HL-60 (cell line): ENCODE data around the gene TFPI.

Experiments used
- DNase-seq, 2 experiments: peaks; one replicate each; pipeline ENCODE4 v3.0.0-alpha.2; 2010 to 2020; ENCODE audit warnings: low read depth in 1 of 2, low spot score in 1 of 2
- H3K27ac ChIP-seq: fragments of 250-450 bp; sonication (Bioruptor Pico); replicated peaks from 2 replicates; pipeline ENCODE4 v1.5.1; 2020; ENCODE audit warnings: mild to moderate bottlenecking, moderate library complexity
- H3K27me3 ChIP-seq: fragments of 250-450 bp; sonication (Bioruptor Pico); 2 replicates; pipeline ENCODE4 v1.5.1; 2021; ENCODE audit warnings: mild to moderate bottlenecking, moderate library complexity; ENCODE audit not compliant: insufficient read depth, poor library complexity, severe bottlenecking
- H3K4me3 ChIP-seq: replicated peaks from 2 replicates; pipeline ENCODE4 v1.5.1; 2011; ENCODE audit warnings: mild to moderate bottlenecking, control low read depth, low read length; ENCODE audit not compliant: insufficient read depth
- GABPA ChIP-seq: IDR thresholded peaks from 2 replicates; pipeline ENCODE4 v1.6.1; 2012; ENCODE audit warnings: low read depth
- POLR2AphosphoS5 ChIP-seq: IDR thresholded peaks from 2 replicates; pipeline ENCODE4 v1.6.1; 2012; ENCODE audit warnings: low read depth
- SPI1 ChIP-seq: IDR thresholded peaks from 2 replicates; pipeline ENCODE4 v1.6.1; 2012; ENCODE audit warnings: low read depth, mild to moderate bottlenecking, borderline replicate concordance
- TF ChIP-seq, protein P1 (sequence below): IDR thresholded peaks from one replicate; pipeline ENCODE4 v1.5.1; 2011; ENCODE audit warnings: low read length, control low read depth, inconsistent platforms; ENCODE audit not compliant: insufficient read depth
- TF ChIP-seq, protein P2 (sequence below): IDR thresholded peaks from 2 replicates; pipeline ENCODE4 v1.6.1; 2012; ENCODE audit warnings: low read depth; ENCODE audit not compliant: insufficient replicate concordance

The TFPI gene

DNA sequence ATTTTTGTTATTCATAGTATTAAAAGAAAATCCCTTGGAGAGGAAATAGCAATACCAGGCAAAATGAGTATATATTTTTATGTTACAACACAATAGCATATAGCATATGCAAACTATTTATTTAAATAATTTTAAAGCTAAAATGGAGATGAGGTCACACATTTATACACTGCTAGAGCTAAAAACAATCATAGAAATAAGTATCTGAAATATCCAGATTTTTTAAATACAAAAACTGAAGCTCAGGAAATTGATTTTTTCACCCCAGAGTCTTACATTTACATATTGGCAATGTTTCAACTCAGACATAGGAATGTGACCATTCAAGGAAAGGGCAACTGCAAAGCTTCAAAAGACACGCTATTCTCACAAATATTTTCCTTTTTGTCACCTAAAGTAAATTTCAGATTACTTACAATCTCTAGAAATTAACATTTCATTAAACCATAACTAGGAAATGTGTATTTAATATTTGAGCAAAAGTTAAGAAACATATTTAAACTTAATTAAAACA is 8.9 kb downstream of the TFPI start:
- Histone ChIP-seq H3K27me3 (no peaks in the 10 kb centered on the region), H3K4me3 (no peak overlapping the region), H3K27ac (no peak overlapping the region)
- DNase-seq: no peak
- TF ChIP-seq, protein P1, sequence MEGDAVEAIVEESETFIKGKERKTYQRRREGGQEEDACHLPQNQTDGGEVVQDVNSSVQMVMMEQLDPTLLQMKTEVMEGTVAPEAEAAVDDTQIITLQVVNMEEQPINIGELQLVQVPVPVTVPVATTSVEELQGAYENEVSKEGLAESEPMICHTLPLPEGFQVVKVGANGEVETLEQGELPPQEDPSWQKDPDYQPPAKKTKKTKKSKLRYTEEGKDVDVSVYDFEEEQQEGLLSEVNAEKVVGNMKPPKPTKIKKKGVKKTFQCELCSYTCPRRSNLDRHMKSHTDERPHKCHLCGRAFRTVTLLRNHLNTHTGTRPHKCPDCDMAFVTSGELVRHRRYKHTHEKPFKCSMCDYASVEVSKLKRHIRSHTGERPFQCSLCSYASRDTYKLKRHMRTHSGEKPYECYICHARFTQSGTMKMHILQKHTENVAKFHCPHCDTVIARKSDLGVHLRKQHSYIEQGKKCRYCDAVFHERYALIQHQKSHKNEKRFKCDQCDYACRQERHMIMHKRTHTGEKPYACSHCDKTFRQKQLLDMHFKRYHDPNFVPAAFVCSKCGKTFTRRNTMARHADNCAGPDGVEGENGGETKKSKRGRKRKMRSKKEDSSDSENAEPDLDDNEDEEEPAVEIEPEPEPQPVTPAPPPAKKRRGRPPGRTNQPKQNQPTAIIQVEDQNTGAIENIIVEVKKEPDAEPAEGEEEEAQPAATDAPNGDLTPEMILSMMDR: no peak
- TF ChIP-seq GABPA (no peak), POLR2AphosphoS5 (no peak), SPI1 (no peak)
- TF ChIP-seq, protein P2, sequence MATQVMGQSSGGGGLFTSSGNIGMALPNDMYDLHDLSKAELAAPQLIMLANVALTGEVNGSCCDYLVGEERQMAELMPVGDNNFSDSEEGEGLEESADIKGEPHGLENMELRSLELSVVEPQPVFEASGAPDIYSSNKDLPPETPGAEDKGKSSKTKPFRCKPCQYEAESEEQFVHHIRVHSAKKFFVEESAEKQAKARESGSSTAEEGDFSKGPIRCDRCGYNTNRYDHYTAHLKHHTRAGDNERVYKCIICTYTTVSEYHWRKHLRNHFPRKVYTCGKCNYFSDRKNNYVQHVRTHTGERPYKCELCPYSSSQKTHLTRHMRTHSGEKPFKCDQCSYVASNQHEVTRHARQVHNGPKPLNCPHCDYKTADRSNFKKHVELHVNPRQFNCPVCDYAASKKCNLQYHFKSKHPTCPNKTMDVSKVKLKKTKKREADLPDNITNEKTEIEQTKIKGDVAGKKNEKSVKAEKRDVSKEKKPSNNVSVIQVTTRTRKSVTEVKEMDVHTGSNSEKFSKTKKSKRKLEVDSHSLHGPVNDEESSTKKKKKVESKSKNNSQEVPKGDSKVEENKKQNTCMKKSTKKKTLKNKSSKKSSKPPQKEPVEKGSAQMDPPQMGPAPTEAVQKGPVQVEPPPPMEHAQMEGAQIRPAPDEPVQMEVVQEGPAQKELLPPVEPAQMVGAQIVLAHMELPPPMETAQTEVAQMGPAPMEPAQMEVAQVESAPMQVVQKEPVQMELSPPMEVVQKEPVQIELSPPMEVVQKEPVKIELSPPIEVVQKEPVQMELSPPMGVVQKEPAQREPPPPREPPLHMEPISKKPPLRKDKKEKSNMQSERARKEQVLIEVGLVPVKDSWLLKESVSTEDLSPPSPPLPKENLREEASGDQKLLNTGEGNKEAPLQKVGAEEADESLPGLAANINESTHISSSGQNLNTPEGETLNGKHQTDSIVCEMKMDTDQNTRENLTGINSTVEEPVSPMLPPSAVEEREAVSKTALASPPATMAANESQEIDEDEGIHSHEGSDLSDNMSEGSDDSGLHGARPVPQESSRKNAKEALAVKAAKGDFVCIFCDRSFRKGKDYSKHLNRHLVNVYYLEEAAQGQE: no peak

DNA sequence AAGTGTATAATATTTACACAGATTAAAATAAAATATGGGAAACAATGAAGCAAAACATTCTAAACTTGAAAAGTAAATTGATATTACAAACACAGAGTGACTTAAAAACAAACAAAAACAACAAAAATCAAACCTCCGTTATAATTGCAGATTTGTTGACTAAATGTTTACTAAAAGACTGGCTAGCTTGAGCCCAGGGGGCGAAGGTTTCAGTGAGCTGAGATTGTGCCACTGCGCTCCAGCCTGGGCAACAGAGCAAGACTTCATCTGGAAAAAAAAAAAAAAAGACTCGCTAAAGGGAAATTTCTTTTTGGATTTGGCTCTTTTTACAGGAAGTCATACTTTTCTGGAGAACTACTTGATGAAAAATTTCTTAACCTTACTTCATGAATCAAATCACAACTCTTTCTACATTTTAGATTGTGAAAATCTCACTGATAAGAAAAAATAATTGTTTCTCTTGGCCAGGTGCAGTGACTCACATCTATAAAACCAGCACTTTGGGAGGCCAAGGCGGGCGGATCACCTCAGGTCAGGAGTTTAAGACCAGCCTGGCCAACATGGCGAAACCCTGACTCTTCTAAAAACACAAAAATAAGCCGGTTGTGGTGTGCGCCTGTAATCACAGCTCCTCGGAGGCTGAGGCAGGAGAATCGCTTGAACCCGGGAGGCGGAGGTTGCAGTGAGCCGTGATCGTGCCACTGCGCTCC is 9.7 kb downstream of the TFPI start:
- Histone ChIP-seq H3K27ac (no peak overlapping the region), H3K4me3 (no peak overlapping the region), H3K27me3 (no peaks in the 10 kb centered on the region)
- no peak for DNase-seq
- no peak for TF ChIP-seq GABPA

DNA sequence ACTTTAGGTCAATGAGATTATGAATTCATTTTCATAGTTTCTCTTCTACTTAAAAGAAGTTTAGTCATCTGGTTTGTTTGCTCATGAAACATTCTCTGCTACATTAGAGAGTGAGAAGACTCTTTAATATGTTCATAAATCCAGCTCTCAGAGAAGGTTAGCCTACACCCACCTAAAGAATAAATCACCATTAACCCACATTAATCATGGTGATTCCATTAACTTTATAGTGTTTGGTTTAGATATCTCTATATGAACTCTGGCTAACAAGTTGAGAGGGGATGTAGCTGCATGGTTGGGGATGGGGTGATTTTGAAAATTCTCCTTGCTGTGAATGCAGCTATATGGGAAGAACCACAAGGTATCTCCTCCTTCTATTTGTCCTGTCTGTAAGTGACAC is 10.7 kb downstream of the TFPI start:
- TF ChIP-seq GABPA: no peak
- TF ChIP-seq SPI1: no peak
- TF ChIP-seq, protein P2: no peak
- no peak for TF ChIP-seq POLR2AphosphoS5
- TF ChIP-seq, protein P1: no peak
- Histone ChIP-seq H3K27ac (no peak overlapping the region), H3K4me3 (no peak overlapping the region), H3K27me3 (no peaks in the 10 kb centered on the region)
- no peak for DNase-seq

DNA sequence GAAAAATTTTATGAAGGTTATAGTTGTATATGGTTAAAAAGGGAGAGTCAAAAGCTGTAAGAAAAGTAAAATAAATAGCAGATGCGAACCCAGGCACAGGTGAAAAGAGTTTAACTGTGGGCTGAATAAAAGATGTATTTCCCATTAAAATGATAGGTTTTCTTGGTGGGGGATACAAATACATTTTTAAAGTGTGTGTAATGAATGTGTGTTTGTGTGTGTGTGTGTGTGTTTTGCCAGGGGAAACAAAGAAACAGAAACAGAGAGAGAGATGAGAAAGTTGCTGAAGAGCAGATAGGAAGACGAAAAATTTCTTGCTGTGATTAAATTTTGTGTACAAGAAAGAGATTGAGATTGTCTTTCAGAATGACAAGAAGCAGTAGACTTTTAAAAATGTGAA is 12.1 kb downstream of the TFPI start:
- Histone ChIP-seq H3K4me3 (no peak overlapping the region), H3K27ac (no peak overlapping the region), H3K27me3 (no peaks in the 10 kb centered on the region)
- DNase-seq: no peak
- TF ChIP-seq POLR2AphosphoS5 (no peak), SPI1 (no peak), GABPA (no peak)
- TF ChIP-seq, protein P2: no peak
- TF ChIP-seq, protein P1: no peak
